ENCODE data around the gene ZNF790.
"Not testable (repeated sequence)": the region's sequence is repeated elsewhere in the genome, so short reads cannot be mapped to it uniquely, and the experiment has no call there.

The ZNF790 gene

DNA sequence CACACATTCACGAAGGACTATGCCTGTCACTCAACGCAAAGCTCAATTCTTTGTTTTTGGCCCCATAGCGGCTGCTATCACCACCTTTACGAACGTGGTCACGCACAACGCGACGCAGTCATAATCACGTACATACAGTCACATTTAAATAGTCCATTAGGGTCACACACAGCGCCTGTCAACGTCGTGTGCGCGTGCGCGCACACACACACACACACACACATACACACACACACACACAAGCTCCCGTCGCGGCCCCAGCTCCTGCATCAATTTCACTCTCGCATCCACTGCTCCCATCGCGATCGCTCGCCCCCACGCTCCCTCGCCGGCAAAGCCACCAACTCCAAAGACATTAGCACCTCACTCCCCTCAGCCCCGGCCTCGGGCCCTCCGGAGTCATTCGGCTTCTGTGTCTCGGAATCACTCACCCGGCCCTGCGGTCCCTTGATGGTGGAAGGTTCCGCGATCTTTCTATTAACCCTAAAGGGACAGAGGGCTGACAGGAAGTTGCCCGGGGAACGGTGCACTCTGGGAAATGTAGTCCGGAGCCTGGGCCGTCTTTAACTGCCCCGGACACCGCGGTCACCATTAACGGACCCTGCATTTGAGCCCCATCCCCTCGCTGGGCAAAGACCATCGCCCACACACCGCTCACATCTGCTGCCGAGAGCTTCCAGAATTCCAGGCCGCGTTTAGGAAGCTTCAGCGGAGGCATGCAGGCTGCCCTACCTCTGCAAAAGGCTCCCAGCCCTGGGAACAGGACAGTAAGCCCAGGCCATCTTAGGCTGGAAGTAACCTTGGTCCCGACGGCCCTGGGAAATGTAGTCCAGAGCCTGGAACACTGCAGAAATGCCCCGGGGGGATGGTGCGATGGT is at the start of gene ZNF790:
TSS of gene ZNF790 (minus strand) at position 482 of the 878 bp plus-strand sequence. CDS start 12,768 bp downstream, outside the sequence.
- no peak for DNase-seq

DNA sequence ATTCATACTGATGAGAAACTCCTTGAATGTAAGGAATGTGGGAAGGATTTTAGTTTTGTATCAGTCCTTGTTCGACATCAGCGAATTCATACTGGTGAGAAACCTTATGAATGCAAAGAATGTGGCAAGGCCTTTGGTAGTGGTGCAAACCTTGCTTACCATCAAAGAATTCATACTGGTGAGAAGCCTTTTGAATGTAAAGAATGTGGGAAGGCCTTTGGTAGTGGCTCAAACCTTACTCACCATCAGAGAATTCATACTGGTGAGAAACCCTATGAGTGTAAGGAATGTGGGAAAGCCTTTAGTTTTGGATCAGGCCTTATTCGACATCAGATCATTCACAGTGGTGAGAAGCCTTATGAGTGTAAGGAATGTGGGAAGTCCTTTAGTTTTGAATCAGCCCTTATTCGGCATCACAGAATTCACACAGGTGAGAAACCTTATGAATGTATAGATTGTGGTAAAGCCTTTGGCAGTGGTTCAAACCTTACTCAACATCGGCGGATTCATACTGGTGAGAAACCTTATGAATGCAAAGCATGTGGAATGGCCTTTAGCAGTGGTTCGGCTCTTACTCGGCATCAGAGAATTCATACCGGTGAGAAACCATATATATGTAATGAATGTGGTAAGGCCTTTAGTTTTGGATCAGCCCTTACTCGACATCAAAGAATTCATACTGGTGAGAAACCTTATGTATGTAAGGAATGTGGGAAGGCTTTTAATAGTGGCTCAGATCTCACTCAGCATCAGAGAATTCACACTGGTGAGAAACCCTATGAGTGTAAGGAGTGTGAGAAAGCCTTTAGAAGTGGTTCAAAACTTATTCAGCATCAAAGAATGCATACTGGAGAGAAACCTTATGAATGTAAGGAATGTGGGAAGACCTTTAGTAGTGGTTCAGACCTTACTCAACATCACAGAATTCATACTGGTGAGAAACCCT is 39.1 kb upstream of the ZNF790 start:
- no peak for DNase-seq

- no peak for DNase-seq
Observed at GRCh38 chr19:36851898-36852297, 13.7 kb upstream of the ZNF790 start.

- peak; percentile 83 for DNase-seq
Observed at GRCh38 chr19:36850559-36851442, 12.6 kb upstream of the ZNF790 start, which contains the start of gene ZNF345. Gene ZNF345 (plus strand): TSS chr19:36850876. CDS start chr19:36876831, 25,955 bp downstream.

DNA sequence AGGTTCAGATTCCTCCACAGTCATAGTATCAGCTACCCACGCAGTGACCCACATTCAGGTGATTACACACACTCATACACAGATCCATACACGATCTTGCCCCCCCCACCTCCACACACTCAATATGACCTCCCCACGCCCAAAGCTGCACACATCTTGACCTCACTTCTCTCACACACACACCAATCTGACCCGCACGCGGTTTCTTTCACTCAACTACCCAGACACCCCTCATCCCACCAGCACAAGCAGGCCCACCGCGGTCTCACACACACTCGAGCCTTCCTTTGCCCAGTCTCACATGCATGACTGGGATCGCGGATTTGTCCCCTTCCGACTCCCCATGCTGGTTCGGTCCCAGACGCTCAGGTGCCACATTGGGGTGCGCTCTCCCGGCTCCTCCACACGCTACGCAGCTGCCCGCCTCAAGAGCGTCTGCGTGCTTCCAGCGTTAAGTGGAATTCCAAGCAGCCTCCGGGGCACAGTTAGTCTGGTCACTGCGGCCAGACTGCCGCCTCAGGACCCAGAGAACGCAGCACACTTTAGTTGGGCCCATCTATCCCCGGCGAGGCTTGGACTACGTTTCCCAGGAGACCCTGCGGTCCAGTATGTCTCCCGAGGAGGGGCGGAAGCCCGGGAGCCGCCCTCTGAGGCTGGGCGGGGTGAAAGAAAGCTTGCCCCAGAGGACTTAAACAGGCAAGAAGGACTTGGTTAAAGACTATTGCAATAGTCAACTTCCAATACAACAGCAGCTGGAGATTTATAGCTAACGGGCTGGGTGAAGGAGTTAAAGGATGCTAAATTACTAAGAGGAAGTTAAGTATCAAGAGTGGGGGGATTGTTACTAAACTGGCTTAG is 11.7 kb upstream of the ZNF790 start:
- peak; percentile 69 for DNase-seq

- no peak for DNase-seq
Observed at GRCh38 chr19:36847968-36848367, 9.8 kb upstream of the ZNF790 start.

DNA sequence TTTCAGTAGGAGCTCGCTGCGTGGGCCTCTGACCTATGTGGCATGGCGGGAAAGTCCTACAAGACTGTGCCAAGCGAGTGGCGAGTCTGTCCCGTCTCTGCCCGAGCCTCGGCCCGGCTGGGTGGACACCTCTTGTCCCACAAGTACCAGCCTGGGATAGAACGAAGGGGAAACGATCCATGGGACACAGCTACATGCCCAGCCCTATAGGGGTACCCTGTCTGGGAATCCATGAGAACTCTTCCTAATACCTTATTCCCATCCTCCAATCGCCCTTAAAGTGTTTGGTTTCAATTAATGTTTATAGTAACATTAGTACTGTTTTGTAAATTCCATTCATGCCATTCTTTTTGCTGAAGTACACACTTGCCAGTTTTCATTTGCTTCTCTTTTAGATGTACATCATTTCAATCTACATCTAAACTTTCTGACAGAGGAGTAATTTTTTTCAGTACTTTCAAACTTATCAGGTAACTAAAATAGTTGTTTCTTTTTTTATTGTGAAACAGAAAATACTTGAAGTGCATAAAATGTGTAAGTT is 667 bp upstream of the ZNF790 start:
- DNase-seq: no peak

DNA sequence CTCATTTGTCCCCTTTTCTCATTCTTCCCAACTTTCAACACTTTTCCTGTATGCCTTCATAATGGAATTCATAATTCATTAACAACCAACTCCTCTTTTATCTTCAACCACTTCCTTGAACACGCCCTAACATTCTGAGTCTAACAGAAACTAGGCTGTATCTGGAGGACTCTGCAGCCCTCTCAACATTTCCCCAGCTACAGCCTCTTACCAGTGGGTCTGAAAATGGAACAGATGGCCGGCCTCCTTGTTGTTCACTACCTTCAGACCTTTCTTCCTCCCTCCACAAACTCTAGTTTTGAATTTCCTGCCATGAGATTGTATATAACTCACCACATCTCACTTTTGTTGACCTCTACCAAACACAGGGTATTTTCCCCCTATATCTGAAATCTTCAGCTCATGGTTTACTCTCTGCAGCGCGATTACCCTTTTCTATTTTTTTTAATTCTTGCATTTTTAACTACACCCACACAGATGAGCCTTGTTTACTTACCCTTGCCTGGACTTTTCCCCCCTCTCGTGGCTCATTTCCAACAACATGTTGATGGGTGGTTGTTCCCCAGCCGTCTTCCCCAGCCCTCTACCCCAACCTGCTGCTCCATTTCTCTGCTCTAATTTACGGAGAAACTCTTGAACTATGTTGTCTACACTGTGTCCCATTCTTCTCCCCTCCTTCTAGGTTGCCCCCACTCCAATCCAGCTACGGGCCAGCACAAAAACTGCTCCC is 846 bp downstream of the ZNF790 start:
- no peak for DNase-seq

GRCh38 chr19:36833430-36833829 is 4.8 kb downstream of the ZNF790 start:
- DNase-seq: no peak

- no peak for DNase-seq
Observed at GRCh38 chr19:36821758-36822157, 16.4 kb downstream of the ZNF790 start.

DNA sequence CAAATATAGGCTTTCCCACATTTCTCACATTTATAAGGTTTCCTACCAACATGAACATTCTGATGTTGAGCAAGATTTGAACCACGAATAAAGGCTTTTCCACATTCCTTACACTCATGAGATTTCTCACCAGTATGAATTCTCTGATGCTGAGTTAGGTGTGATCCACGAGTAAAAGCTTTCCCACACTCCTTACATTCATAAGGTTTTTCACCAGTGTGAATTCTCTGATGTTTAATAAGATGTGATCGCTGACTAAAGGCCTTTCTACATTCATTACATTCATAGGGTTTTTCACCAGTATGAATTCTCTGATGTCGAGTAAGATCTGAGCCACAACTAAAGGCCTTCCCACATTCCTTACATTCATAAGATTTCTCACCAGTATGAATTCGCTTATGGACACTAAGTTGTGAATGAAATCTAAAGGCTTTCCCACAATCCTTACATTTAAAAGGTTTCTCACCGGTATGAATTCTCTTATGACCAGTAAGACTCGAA is 19.0 kb downstream of the ZNF790 start:
- DNase-seq: no peak

DNA sequence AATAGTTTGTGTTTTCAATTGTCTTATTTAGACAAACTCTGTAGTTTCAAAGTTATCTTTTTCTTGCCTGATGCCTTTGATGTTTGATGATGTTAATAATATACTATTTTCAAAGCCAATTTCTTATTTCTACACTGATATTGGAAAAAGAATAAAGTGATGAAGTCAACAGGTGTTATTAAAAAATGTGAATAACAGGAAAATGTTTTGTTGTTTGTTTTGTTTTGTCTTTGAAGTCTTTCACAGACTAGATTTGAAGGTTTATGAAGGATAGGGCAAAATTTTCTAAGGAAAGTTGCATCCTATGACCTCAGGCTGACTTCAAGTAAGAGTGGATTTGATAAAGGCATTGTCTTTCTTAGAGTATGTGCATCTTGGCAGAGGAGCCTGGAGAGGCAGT is 31.2 kb downstream of the ZNF790 start:
- DNase-seq: no peak

GRCh38 chr19:36805364-36805763 is 32.8 kb downstream of the ZNF790 start:
- no peak for DNase-seq

DNA sequence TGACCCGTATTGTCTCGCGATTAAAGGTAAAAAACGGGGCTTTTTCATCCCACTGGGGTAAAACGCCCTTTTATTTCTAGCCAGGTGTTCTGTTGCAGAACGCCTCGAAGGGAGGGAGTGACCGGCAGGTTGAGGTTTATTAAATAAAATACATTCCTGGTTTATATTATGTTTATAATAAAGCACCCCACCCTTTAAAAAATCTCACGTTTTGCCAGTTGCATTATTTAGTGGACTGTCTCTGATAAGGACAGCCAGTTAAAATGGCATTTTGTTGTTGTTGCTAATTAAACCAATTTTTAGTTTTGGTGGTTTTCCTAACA is 40.4 kb downstream of the ZNF790 start:
- DNase-seq: no peak

DNA sequence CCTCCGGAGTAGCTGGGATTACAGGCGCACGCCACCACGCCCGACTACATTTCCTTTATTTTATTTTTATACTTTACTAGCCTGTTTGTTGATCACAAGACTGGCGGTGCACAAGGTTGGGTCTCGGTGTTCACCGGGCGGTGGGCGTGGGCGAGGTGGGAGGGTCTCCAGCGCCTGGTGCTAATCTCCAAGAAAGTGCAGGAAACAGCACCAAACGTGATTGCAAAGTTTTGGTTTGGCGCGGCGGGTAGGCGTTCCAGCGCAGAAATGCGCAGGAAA is 41.5 kb downstream of the ZNF790 start:
- DNase-seq: no peak

GRCh38 chr19:36791420-36792141 is 46.6 kb downstream of the ZNF790 start:
- DNase-seq: not testable (repeated sequence)

DNA sequence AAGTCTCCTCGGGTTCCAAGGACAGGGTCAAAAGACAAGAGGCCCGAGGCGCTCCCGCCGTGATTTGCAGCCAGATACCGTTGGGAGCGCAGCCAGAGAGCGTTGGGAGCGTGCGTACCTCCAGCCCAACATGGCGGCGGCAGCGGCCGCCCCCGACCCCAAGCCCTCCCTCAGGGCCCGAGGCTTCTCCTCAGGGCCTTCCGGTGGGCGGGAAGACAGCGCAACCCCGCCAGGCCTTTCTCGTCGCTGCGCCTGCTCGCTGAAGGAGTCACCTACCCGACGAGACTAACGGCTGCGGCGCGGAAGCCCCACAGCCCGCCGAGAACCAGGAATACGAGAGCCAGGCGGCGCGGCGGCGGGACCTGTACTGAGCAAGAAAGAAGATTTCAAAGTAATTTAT is 62.4 kb downstream of the ZNF790 start:
- DNase-seq: no peak

GRCh38 chr19:36773223-36773579 is 65.0 kb downstream of the ZNF790 start:
- DNase-seq: no peak

GRCh38 chr19:36772311-36773222 is 65.6 kb downstream of the ZNF790 start, which contains the start of gene ZNF850:
Gene ZNF850 (minus strand): TSS chr19:36772807. CDS start chr19:36762606, 10,201 bp downstream.
- peak; percentile 84 for DNase-seq

Measured in NCI-H1694 treated with DMSO at 0.1 percent for 48 hours (cell line).